ENCODE data around the gene LY6G5B. TPM values are rescaled to one million over a fixed set of nuclear protein-coding genes. Genes with fewer than 3 reads are reported as not detected.

LY6G5B gene
- total RNA-seq, 1 donor from 2014 or later: 32.1 TPM

DNA sequence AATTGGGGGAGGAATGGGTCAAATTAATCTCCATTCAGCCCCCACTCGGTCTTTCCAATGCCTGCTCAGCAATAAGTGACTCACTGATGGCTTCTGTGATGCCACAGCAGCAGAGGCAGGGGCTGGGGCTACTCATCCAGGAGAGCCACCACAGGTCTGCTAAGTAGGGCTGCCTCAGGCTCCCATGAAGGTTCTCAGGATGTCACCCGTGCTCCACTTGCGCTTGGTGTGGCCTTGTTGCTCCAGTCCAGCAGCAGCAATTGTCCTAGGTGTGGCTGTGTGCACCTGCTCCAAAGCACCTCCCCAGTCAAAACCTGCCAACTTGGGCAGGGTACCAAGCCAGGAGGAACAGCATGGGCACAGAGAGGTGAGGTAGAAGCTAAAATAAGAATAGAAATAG, 52.4 kb downstream of the LY6G5B start:
- Mint-ChIP-seq H3K9me3 (no peaks in the 10 kb centered on the region), H3K36me3 (ENCODE audit: low read depth) (peaks cover 7% of the 10 kb centered on the region), H3K4me1 (ENCODE audit: low read depth) (peaks cover 24% of the 10 kb centered on the region), H3K4me3 (ENCODE audit: low read depth) (no peak overlapping the region), H3K27me3 (ENCODE audit: low read depth) (peaks cover 5% of the 10 kb centered on the region), H3K27ac (no peak overlapping the region)
- no peak for DNase-seq (ENCODE audit: low spot score)
- intact Hi-C loops (cut with micrococcal nuclease): no loop called here

Other genes starting within 250 kb of the LY6G5B start
- 30.6 and 31.5 TPM in 2 replicates for gene MICB, start 171.8 kb upstream of the LY6G5B start, total RNA-seq
- not detected in 2 replicates for gene MCCD1, start 141.0 kb upstream of the LY6G5B start, total RNA-seq
- gene DDX39B, start 128.0 kb upstream of the LY6G5B start, total RNA-seq: 579 and 583 TPM in 2 replicates
- gene ATP6V1G2, start 123.4 kb upstream of the LY6G5B start, total RNA-seq: 0.69 and 0.82 TPM in 2 replicates
- gene NFKBIL1, start 122.4 kb upstream of the LY6G5B start, total RNA-seq: 15.7 and 17.6 TPM in 2 replicates
- gene LTA, start 97.7 kb upstream of the LY6G5B start, total RNA-seq: 293 and 308 TPM in 2 replicates
- gene TNF, start 94.4 kb upstream of the LY6G5B start, total RNA-seq: 94.4 and 96.8 TPM in 2 replicates
- 16.3 and 16.6 TPM in 2 replicates for gene LTB, start 87.6 kb upstream of the LY6G5B start, total RNA-seq
- gene LST1, start 83.7 kb upstream of the LY6G5B start, total RNA-seq: 10.2 and 14.6 TPM in 2 replicates
- gene NCR3, start 77.0 kb upstream of the LY6G5B start, total RNA-seq: 8.0 and 9.3 TPM in 2 replicates
- gene AIF1, start 54.7 kb upstream of the LY6G5B start, total RNA-seq: 71.8 and 78.2 TPM in 2 replicates
- 298 and 304 TPM in 2 replicates for gene PRRC2A, start 49.3 kb upstream of the LY6G5B start, total RNA-seq
- 330 and 335 TPM in 2 replicates for gene BAG6, start 17.3 kb upstream of the LY6G5B start, total RNA-seq
- gene APOM, start 14.1 kb upstream of the LY6G5B start, total RNA-seq: 2.3 and 2.4 TPM in 2 replicates
- 18.1 and 19.3 TPM in 2 replicates for gene C6orf47, start 9.2 kb upstream of the LY6G5B start, total RNA-seq
- gene GPANK1, start 5.0 kb upstream of the LY6G5B start, total RNA-seq: 31.5 and 34.7 TPM in 2 replicates
- 266 and 279 TPM in 2 replicates for gene CSNK2B, start 3.9 kb upstream of the LY6G5B start, total RNA-seq
- 4.6 and 4.8 TPM in 2 replicates for gene LY6G5C, start 11.1 kb downstream of the LY6G5B start, total RNA-seq
- 51.4 and 52.7 TPM in 2 replicates for gene ABHD16A, start 33.3 kb downstream of the LY6G5B start, total RNA-seq
- not detected in 2 replicates for gene LY6G6F, start 36.9 kb downstream of the LY6G5B start, total RNA-seq
- gene LY6G6D, start 45.4 kb downstream of the LY6G5B start, total RNA-seq: not detected in 2 replicates
- gene LY6G6C, start 51.8 kb downstream of the LY6G5B start, total RNA-seq: not detected in 2 replicates
- not detected in 2 replicates for gene MPIG6B, start 53.4 kb downstream of the LY6G5B start, total RNA-seq
- gene DDAH2, start 59.3 kb downstream of the LY6G5B start, total RNA-seq: 5.8 and 7.7 TPM in 2 replicates
- 412 and 423 TPM in 2 replicates for gene CLIC1, start 66.6 kb downstream of the LY6G5B start, total RNA-seq
- gene MSH5, start 70.0 kb downstream of the LY6G5B start, total RNA-seq: 82.8 and 93.3 TPM in 2 replicates
- 16.4 and 18.9 TPM in 2 replicates for gene SAPCD1, start 92.7 kb downstream of the LY6G5B start, total RNA-seq
- gene VWA7, start 107.4 kb downstream of the LY6G5B start, total RNA-seq: 5.6 and 5.9 TPM in 2 replicates
- 166 and 176 TPM in 2 replicates for gene VARS1, start 125.8 kb downstream of the LY6G5B start, total RNA-seq
- gene LSM2, start 137.0 kb downstream of the LY6G5B start, total RNA-seq: 130 TPM in 2 replicates
- 2.1 and 2.4 TPM in 2 replicates for gene HSPA1L, start 145.3 kb downstream of the LY6G5B start, total RNA-seq
- gene HSPA1A, start 145.6 kb downstream of the LY6G5B start, total RNA-seq: 112 and 118 TPM in 2 replicates
- 116 and 120 TPM in 2 replicates for gene HSPA1B, start 157.8 kb downstream of the LY6G5B start, total RNA-seq
- gene NEU1, start 192.8 kb downstream of the LY6G5B start, total RNA-seq: 21.3 and 21.6 TPM in 2 replicates
- 0.18 TPM in 1 of 2 replicates, not detected in the other for gene SLC44A4, start 209.0 kb downstream of the LY6G5B start, total RNA-seq
- 76.3 and 76.5 TPM in 2 replicates for gene EHMT2, start 227.7 kb downstream of the LY6G5B start, total RNA-seq
- gene ZBTB12, start 232.1 kb downstream of the LY6G5B start, total RNA-seq: 4.8 and 4.9 TPM in 2 replicates